HG03097 (cell line): ENCODE measurements around the gene TNNT3.

Experiments
- ATAC-seq: cut with Tn5 transposase; IDR thresholded peaks from one replicate; pipeline ENCODE4 v1.9.1; 2021; ENCODE audit not compliant: unreplicated experiment, low FRiP score

TNNT3 gene

GRCh38 chr11:1893581-1894359 lies 25.7 kb upstream of the TNNT3 start:
- no peak for ATAC-seq

GRCh38 chr11:1894759-1895158 lies 24.7 kb upstream of the TNNT3 start:
- ATAC-seq = no peak

GRCh38 chr11:1896468-1896867 lies 23.0 kb upstream of the TNNT3 start:
- no peak for ATAC-seq

- no peak for ATAC-seq
Measured at GRCh38 chr11:1896923-1897322, 22.6 kb upstream of the TNNT3 start.

- no peak for ATAC-seq
Measured at GRCh38 chr11:1899090-1899489, 20.4 kb upstream of the TNNT3 start.

GRCh38 chr11:1899686-1900085 lies 19.8 kb upstream of the TNNT3 start:
- ATAC-seq = no peak

GRCh38 chr11:1906181-1906580 lies 13.3 kb upstream of the TNNT3 start:
- no peak for ATAC-seq

GRCh38 chr11:1906611-1907423 lies 12.7 kb upstream of the TNNT3 start:
- no peak for ATAC-seq

GRCh38 chr11:1908618-1909017 lies 10.9 kb upstream of the TNNT3 start:
- no peak for ATAC-seq

GRCh38 chr11:1909524-1909923 lies 10.0 kb upstream of the TNNT3 start:
- no peak for ATAC-seq

GRCh38 chr11:1912289-1912878 lies 7.1 kb upstream of the TNNT3 start:
- ATAC-seq = no peak

- no peak for ATAC-seq
Measured at GRCh38 chr11:1913271-1914060, 6.0 kb upstream of the TNNT3 start.

GRCh38 chr11:1915795-1916131 lies 3.7 kb upstream of the TNNT3 start:
- ATAC-seq = no peak

- no peak for ATAC-seq
Measured at GRCh38 chr11:1916132-1916985, 3.1 kb upstream of the TNNT3 start.

- no peak for ATAC-seq
Measured at GRCh38 chr11:1916986-1917522, 2.4 kb upstream of the TNNT3 start.

GRCh38 chr11:1917523-1918435 lies 1.7 kb upstream of the TNNT3 start:
- no peak for ATAC-seq

GRCh38 chr11:1918436-1919315 lies 827 bp upstream of the TNNT3 start:
- ATAC-seq = no peak
